Stimulated activated CD8-positive, alpha-beta memory T cell treated with anti-CD3 and anti-CD28 coated beads, Interleukin-15, amount 100 ng/mL, for 1 hour (primary cell): ENCODE results near the gene CUBN.
A peak's percentile ranks its signal among the peaks of the same experiment; 100 is the strongest.

ENCODE experiments used
- DNase-seq: peaks from one replicate; pipeline ENCODE4 v3.0.0-alpha.2; 2020; ENCODE audit warnings: low read depth

The CUBN gene

GRCh38 chr10:16820421-16820820 is 309.2 kb downstream of the CUBN start:
- DNase-seq, result no peak

- no peak for DNase-seq
These were observed 309.6 kb downstream of the CUBN start for GRCh38 chr10:16820018-16820417.

GRCh38 chr10:16819436-16819835 is 310.2 kb downstream of the CUBN start:
- no peak for DNase-seq

DNA sequence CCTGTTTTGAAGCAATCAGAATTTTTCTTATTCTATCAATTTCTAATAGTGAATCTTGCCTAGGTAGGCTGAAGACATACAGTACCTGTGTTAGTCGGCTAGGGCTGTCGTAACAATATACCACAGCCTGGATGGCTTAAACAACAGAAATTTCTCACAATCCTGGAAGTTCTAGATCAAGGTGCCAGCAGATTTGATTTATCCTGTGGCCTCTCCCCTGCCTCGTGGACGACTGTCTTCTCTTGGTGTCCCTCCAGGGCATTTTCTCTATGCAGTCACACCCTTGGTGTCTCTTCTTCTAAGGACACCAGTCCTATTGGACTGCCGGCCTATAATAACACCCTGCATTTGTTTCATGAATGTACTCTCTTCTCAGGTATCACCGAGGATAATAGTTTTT is 310.6 kb downstream of the CUBN start:
- no peak for DNase-seq

GRCh38 chr10:16817125-16818019 is 312.2 kb downstream of the CUBN start, which contains the start of gene RSU1:
TSS of gene RSU1 (minus strand) at chr10:16817424. CDS start at chr10:16817081, 343 bp downstream.
- peak; percentile 100 for DNase-seq

- no peak for DNase-seq
These were observed 312.8 kb downstream of the CUBN start for GRCh38 chr10:16816830-16817124.

- DNase-seq, result no peak
These were observed 313.4 kb downstream of the CUBN start for GRCh38 chr10:16816171-16816570.

DNA sequence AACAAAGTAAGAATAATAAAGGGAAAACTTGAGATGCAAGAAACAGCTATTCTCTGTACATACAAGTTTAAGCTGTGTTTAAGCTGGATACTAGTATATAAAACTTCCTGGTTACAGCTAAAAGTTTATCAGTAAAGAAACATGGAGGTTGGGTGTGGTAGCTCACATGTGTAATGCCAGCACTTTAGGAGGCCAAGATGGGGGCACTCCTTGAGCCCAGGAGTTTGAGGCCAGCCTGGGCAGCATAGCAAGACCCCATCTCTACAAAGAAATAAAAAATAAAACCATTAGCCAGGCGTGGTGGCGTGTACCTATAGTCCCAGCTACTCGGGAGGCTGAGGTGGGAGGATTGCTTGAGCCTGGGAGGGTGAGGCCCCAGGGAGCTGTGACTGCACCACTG is 315.6 kb downstream of the CUBN start:
- DNase-seq, result no peak

GRCh38 chr10:16812676-16813075 is 316.9 kb downstream of the CUBN start:
- DNase-seq, result no peak

GRCh38 chr10:16811765-16812164 is 317.8 kb downstream of the CUBN start:
- no peak for DNase-seq

DNA sequence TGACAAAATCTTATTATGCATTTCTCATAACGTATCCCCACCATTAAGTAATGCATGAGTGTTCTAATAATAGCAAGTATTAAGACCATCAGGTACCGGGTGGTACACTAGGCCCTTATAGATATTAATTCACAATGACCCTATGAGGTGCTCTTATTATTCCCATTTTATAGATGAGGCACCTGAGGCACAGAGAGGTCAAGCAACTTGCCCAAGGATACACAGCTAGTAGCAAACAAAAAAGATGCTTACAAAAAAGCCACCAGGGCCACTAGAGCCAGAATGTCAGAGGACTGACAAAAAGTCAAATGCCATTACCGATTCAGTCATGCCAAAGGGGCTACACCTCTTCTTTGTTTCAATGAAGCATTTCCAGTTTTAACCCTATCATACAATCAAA is 318.3 kb downstream of the CUBN start:
- DNase-seq, result no peak

DNA sequence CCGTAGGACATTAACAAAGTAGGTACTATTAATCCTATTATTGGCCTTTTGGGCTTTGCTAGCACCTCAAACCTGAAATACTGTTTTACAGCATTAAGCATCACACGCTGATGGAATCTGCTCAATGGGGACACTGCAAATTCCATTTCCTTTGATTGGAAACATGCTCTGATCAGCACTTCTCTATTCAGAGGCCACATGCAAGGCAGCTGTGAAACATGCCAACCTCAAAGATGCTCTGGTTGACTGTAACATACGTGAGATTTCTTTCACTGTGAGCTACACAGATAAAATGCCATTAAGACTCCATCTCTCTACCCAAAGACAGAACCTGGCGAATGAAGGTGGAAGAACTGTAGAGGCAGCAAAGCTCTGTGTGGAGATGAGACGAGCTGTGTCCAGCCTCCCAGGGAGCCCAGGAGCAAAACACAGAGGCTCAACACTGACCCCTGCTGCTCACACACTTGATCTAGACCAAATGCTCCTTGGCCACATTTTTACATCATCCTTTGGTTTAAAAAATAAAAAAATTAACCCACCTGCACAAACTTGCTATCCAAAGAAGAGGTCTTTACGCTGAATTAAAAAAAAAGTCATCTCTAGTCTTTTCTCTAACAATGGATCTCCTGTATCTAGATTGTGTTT is 320.4 kb downstream of the CUBN start:
- DNase-seq, result peak; percentile 25

GRCh38 chr10:16804123-16804522 is 325.5 kb downstream of the CUBN start:
- DNase-seq, result no peak

DNA sequence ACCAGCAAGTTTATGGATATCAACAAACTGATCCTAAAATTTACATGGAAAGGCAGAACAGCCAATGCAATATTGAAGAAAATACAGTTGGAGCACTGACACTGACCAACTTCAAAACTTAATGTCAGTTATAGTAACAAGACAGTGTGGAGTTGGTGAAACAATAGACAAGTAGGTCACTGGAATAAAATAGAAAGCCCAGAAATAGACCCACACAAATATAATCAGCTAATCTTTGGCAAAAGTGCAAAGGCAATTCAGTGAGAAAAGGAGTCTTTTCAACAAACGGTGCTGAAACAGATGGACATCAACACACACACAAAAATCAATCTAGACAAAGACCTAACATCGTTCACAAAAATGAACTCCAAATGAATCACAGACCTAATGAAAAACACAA is 326.1 kb downstream of the CUBN start:
- no peak for DNase-seq

DNA sequence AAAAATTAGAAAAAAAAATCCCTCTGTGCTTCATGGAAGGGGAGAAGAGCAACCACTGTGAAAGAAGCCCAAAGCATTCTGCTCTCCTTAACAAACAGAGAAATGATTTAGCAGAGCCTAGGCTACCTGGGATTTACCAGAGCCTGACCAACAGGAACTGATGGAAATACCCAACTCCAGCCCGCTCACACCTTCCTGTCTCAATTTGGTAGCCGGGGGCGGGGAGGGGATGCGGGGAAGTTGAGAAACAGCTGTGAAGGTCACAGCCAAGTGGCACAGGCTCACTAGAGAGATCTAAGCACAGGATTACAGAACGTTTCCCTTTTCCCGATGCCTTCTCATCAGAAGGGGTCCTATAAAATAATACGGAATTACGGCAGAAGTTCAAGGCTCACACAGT is 330.0 kb downstream of the CUBN start:
- no peak for DNase-seq

DNA sequence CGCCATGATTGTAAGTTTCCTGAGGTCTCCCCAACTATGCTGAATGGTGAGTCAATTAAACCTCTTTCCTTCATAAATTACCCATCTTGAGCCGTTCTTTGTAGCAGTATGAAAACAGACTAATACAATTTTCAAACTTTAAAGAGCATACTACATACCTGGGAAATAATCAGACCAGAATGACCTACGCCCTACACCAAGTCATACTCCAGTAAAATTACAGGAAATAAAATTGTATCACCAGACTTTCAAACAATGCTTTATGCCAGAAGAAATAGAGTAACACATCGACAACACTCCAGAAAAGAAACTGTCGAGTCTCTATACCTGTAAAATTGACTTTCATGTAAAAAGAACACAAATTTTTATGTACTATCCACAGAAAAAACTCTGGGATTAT is 331.0 kb downstream of the CUBN start:
- DNase-seq, result no peak

GRCh38 chr10:16795410-16796073 is 334.1 kb downstream of the CUBN start:
- no peak for DNase-seq

DNA sequence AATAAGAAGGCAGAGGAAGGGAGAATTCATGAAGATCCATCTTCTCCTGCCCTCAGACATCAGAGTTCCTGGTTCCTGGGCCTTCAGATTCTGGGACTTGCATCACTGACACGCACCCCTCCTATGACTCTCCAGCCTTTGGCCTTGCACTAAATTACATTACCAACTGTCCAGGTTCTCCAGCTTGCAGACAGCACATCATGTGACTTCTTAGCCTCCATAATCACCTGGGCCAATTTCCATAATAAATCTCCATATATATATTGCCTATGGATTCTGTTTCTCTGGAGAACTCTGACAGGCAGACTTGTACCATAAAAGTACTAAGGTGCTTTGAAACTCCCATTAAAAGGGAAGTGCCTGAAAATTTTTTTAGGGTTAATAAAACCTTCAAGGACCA is 335.6 kb downstream of the CUBN start:
- no peak for DNase-seq

GRCh38 chr10:16792675-16793074 is 336.9 kb downstream of the CUBN start:
- no peak for DNase-seq

DNA sequence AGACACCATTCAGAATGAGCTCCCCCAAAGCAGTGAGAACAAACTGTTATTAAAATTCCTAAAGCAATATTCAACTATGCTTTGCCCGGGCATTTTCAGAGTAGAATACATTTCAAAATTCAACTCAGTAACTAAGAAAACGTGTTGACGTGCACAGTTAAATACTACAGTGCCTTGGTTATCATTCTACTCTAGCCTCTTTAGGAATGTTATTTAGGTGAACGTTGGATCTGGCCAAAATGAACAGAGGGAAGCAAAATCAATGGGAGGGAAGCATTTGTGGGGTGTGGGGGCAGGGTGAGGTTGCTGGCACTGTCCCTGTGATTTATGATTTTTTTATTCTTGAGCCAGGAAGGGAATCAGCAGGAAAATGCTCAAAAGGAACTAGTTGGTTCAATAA is 339.8 kb downstream of the CUBN start:
- DNase-seq, result no peak

GRCh38 chr10:16789261-16789660 is 340.4 kb downstream of the CUBN start:
- DNase-seq, result no peak

- DNase-seq, result no peak
These were observed 340.8 kb downstream of the CUBN start for GRCh38 chr10:16788778-16789177.

DNA sequence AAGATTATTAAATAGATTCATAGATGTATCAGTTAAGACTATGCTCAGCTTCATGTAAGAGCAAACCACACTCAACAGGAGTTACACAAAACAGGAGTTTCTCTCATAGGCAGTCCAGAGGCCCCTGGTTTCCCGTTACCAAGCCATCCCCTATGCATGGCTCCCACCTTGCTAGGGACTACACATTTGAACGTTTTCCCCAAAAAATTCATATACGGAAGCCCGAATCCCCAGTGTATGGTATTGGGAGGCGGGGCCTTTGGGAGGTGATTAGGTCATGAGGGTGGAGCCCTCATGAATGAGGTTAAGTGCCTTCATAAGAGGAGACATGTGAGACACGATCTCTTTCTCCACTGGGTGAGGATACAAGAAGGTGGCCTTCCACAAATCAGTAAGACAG is 341.5 kb downstream of the CUBN start:
- no peak for DNase-seq
